Lung microvascular endothelial cell (primary cell): ENCODE measurements around the gene TMCC1. TPM values are rescaled to one million over a fixed set of nuclear protein-coding genes. Genes with fewer than 3 reads are reported as not detected.

Source experiments
- DNase-seq, 2 donors: peaks; one replicate each; pipeline versions ENCODE4 v3.0.0 to v3.0.0-alpha.2; 2010; ENCODE audit warnings: low read depth in 2 of 2
- total RNA-seq: library from RNA; depleted of rRNA; stranded (reverse); fragments of >200 nt; gene quantifications from 2 replicates; pipeline ENCODE4 v1.2.1, GENCODE V29; 2014

The TMCC1 gene
- total RNA-seq, 1 donor from 2014 or later = 58.7 TPM

DNA sequence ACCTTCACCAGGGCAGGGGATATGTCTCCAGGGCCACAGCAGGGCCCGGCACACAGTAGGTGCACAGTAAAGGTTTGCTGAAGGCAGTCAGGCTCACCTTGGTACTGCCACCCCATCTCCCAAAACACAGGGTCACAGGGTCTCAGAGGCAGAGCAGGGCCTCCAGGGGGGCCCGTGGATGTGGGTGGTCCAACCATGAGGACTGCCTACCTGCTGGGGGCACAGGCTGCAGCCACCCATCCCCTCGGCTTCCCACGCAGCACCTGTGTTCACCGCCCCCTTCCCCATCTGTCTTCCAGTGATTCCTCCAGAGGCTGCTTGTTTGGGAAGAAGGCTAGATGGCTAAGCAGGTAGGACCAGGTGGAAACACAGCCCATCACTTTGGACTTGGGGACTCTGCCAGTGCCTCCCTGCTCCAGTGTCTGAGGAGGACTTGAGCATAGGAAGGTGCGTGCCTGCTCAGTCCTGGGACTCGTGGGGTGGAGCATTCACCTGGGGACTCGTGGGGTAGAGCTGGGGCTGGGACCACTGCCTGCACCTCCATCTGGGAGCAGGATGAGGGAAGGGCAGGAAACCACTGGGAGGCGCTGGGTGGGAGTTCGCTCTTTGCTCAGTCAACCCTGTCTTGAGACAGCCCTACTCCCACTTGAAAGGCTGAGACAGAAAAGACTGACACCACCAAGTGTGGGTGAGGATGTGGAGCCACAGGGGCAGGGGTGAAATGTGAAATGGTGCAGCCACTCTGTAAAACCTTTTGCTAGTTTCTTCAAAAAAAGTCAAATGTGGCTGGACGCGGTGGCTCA lies 268.2 kb downstream of the TMCC1 start:
- DNase-seq = peak in 1 of 2 donors; percentile 61

DNA sequence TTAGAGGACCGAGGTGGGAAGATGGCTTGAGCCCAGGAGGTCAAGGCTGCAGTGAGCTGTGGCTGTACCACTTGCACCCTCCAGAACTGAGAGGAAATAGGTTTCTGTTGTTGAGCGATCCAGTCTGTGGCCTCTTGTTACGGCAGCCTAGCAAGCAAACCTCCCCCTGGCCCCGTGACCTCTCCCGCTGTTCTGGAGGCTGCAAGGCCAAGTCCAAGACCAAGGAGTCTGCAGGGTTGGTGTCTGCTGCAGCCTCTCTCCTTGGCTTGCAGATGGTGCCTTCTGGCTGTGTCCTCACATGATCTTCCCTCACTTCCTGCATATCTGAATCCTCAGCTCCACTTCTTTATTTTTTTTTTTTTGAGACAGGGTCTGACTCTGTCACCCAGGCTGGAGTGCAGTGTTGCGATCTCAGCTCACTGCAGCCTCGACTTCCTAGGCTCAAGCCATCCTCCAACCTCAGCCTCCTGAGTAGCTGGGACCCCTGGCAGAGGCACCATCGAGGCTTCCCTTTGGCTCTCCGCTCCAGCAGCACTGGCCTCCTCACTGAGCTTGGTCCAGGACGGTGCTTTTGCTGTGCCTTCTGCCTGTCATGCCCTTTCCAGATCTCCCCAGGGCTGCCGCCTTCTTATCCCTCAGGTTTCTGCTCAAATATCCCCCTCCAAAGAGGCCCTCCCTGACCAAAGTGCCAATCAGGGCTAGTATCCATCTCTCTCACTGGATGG lies 269.0 kb downstream of the TMCC1 start:
- peak in 1 of 2 donors; percentile 49 for DNase-seq

DNA sequence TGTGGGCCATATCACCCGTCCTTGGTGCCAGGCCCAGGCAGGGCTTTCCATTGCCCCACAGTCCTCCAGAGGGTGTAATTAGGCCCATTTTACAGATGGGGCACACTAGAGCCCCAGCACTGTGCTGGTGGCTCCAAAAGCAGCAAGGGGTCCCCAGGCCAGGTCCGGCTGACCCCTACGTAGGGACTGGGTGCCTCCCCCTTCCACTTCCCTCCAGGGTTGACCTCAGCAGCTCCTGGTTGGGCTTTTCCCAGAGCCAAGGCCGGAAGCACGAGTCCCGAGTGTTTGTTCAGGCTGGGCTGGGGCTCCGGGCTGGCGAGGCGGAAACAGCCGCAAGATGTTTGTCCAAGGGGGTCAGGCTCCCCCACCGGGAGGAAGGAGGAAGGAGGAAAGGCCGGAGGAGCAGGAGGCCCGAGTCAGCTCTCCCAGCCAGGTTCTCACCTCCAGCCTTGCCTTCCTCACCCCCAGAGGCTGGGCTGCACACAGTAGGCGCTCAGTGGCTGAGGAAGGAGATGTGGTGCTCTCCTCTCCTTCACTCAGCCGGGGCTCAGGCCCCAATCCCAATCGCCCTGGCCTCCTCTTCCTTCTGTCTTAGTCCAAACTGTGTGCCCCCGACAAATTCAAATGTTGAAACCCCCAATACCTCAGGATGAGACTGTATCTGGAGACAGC lies 269.9 kb downstream of the TMCC1 start:
- peak; percentile 77 to 96 for DNase-seq

DNA sequence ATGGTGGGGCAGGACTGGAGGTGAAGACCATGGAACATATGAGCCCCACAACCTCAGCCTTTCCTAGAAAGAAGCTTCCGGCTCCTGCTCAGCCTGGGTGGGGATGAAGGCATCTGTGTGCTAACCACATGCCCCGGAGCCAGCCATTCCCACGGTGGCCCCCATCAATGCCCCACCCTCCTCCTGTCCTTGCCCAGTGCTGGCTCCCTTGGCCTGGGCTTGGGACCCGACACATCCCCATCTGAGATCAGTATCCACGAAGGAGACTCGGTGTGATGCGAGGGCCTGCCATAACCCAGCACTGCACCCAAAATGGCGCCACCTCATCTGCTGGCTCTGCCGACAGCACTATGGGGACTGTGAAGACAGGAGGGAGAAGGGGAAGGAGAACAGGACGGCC lies 270.6 kb downstream of the TMCC1 start:
- DNase-seq = peak in 1 of 2 donors; percentile 38

DNA sequence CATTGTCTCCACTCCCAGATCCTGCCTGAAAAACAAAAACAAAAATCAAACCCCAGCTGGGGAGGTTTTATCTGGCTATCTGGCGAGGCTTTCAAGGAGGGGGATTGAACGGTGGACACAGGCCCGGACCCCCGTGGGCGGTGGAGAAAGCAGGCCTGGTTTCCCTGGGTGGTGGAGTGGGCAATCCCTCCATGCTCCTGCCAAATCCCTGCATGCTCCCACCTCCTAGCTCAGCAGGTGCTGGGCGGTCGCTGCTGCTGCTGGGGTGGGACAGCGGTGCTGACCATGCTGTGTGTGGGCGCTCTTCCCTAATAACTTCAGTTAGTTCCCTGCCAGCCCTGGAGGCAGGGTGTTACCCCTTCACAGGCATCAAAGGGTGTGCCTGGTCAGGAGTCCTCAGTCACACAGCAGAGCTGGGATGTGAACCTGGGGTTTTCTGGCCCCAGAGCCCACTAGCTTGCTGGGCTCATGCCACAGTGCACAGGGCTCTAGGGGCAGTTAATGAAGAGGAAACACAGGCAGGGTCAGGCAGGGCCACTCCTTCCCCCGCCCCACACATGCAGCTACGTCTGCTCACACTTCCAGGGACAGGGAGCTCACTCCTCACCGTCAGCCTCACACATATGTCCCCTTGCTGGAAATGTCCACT lies 271.2 kb downstream of the TMCC1 start:
- DNase-seq = peak; percentile 33 to 38

DNA sequence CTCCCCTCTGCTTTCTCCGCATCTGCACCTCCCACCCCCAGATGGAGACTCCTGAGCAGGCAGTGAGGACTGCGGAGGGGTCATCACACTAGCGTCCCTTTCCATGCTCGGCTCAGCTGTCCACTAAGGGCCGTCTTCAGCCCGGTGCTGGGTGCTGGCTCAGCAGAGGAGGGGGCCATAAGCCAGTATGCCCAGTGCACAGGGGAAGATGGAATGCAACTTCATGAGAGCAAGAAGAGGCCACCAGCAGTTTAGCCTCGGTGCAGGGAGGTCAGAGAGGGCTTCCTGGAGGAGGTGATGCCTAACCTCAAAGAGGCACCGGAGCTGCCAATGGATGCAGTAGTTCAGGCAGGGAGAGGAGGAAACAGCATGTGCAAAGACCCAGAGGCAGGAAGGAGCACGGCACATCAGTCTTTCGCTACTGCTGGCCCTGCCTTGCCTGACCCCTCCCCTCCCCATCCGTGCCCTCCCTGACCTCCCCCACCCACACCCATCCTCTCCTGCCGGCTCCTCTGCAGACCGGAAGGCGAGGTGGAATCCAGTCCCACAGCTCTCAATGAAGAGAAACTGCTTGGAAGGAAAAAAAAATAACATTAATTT lies 271.8 kb downstream of the TMCC1 start:
- peak; percentile 42 to 65 for DNase-seq

DNA sequence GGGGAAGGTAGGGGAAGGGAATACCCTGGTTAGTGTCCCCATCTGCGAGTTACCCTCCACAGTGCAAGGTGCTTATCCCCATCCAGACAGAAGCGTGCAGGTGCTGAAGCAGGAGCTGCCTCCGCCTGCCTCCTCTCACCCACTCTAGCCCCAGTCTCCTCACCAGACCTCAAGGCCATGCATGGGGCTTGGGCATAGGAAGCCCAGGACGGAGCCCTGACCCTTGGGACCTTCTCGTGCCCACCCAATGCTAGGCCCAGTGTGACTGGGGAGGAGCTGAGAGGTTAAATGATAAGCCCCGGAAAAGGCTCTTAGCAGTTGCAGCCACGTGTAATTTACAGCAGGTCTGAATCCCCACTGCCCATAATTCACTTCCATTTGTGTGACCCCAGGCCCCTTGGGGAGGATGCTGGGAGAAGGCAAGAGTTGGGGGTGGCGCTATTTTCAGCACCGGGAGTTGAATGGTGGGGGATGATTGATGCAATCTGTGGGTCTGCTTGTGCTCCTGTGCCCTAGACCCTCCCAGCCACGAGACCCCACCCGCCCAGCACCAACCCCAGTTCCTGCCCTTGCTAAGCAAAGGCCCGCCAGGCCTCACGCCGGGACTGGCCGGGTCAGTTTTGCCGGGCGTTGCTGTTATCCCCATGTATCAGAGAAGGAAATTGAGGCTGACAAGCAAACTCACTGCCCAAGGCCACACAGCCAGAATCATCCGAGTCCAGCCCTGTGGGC lies 272.5 kb downstream of the TMCC1 start:
- no peak for DNase-seq

DNA sequence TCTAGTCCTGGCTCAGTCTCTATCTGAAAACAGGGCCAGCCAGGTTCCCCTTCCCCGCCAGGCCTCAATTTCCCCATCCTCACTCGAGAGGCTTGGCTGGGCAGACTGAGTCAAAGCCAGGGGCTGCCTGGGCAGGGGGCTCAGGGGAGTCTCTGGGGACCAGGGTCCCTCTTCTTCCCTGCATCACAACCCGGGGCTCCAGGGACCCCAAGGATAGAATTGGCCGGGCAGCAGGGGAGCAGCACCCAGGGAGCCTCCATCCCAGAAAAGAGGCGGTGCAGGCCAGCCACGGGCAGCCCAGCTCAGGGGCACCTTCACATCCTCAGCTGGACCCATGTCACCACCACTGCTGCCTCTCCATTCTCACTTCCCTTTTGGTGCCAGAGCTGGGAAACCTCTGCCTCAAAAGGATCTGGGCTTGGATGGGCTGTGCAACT lies 273.8 kb downstream of the TMCC1 start:
- no peak for DNase-seq

DNA sequence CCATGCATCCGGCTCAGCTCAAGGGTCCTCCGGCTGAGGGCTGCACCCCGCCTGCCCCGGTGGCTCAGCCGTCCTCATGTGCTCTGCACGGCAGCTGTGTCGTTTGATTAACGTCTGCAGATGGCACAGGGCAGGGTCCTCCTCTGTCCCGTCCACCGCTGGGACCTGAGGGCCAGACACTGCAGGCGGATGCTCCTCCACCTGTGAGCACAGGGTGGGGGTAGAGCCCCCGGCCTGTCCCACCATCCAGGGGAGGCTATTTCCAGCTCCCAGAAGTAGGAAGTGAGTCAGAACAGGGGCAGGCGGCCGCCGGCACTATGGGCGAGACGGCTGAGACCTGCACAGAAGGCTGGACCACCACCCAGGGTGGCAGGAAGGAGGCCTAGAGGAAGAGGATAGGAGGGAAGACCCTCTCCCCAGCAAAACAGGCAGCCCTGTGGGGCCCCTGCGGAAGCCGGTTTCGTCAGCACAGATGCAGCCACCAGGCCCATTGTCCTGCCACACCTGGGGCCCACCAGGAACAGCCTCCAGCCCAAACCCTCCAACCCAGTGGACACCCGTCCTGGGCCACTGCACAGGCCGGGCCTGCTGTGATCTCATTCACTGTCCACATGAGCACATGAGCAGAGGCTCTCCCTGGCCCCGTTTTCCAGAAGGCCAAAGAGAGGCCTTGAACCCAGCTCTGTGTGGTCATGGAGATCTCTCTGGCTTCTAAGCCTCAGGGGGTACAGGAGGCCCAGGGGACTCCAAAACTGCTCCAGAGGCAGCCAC lies 274.4 kb downstream of the TMCC1 start:
- DNase-seq = peak; percentile 57 to 61

DNA sequence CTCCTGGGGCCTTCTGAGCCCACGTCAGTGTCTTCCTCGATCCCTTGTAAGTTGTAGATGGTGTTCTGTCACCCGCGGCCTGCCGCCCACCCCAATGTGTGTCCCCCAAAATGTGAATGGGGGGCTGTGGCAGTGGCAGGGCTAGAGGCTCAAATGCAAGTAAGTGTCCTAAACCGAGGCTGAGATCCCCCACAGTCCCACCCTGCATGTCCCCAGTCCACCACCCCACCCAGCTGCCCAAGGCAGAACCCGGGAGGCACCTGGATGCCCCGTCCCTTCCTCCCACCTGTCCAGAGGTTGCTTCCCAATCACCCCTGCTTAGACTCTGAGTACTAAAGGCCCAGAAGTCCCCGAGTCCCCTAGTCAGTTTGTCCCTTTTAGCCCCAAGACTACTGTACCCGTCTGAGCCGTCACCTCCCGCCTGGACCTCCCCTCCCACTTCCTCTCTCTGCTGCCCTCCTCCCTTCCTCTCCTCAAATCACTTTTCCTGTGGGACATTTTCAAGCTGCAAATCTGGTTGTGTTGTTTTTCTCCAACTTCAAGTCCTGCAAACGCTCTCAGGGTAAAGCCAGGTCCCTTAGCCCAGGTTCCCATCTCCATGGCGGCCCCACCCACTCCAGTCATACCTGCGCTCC lies 275.2 kb downstream of the TMCC1 start:
- no peak for DNase-seq

DNA sequence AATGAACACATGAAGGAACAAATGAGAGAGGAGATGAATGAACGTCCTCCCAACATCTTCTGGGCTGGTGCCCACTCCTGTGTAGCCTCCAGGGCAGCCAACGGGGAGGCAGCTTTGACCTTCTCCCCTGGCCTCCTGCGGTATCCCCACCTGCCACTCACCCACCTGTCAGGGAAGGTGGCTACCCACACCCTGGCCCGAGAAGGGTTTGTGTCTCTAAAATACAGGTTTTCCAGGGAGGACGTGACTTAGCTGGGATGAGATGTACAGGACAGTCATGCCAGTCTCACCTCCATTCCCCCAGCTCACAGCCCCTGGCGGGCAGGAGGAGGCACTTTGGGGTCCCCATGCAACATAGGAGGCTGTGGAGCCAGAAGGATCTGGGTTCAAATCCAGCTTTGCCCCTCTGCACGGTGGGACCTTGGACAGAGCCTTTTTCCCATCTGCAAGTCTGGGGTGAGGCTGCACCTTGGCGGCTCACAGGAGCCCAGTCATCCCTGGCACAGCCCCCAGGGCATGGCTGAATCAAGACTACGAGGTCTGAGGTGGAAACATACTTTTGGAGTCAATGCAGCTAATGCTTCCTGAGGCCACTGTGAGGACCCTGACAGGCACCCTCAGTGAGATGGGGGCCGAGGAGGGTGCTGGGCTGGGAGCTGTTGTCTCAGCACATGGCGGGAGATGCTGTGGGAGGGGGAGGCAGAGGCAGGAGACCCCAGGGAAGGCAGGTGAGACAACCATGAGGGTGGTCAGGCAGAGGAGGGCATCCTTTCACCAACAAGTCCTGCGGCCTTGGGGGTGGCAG lies 275.9 kb downstream of the TMCC1 start:
- DNase-seq = no peak

DNA sequence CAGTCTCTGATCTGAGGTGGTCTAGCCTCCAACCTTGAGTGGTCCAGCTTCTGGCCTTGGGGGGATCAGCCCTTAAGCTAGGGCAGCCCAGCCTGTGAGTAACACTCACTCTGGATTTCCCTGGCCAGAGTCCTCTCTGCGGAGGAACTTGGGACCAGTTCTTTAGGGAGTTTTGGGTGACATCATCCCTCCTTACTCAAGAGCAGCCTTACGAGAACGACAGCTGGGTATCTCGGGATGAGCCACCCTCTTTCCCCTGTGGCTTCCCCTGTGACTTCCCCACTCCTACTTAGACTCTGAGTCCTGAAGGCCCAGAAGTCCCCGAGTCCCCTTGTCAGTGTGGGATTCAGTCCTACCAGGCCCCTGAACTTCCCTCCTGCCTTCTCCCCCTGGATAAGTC lies 276.8 kb downstream of the TMCC1 start:
- peak in 1 of 2 donors; percentile 66 for DNase-seq

DNA sequence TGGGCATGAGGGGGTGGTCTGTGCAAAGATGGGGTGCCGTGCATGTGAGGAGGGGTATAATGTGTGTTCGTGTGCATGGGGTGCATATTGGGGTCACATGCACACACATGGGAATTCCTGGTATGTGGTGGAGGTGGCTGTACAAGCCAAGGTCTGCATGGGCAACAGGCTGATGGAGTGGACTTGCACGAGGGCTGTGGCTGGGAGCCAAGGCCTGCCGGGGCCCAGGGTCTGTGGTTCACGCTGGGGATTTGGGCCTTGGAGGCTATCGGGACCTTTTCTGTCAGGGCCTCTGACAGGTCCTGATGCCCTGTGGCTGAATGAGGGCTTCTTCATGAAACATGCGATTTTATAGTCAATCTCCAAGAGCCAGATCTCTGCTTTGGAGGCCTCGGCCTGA lies 277.2 kb downstream of the TMCC1 start:
- no peak for DNase-seq

DNA sequence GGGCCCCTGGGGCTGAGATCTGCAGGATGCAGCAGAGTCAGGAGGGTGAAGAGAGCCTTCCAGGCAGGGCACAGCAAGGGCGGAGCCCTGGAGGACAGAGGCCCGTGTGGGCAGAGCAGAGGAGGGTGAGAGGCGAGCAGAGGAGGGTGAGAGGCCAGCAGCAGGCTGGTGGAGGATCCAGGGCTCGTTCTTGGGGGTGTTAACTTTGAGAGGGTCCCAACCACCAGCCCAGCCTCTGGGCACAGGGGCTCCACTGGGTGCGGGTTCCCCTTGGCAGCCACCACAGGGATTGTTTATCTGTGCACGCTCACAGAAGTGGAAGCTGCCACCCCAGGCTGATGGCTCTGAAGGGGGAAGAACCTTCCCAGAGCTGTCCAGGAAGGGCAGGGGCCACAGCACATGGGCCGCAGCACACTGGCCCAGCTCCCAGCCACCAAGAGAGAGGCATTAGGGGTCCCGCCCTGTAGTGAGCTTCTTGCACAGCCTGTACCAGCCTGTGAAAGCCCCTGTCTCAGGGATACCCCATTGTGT lies 277.7 kb downstream of the TMCC1 start:
- no peak for DNase-seq

DNA sequence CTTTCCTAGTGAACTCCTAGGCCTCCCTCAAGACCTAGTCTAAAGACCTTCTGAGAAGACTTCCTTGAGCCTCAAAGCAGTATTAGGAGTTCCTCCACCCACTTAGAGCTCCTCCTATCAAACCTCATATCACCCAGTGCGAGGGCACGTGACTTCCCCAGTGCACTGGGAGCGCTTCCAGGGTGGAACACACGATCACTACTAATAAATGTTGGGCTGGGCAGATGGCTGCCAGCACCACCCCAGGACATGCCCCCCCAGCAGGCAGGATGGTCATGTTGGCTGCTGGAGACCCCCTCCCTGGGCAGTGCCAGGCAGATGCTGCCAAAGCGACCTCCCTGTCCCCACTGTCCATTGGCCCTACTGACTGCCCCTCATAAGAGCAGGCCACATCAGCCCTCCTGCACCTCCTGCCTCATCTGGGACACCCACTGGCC lies 278.6 kb downstream of the TMCC1 start:
- DNase-seq = peak in 1 of 2 donors; percentile 48

DNA sequence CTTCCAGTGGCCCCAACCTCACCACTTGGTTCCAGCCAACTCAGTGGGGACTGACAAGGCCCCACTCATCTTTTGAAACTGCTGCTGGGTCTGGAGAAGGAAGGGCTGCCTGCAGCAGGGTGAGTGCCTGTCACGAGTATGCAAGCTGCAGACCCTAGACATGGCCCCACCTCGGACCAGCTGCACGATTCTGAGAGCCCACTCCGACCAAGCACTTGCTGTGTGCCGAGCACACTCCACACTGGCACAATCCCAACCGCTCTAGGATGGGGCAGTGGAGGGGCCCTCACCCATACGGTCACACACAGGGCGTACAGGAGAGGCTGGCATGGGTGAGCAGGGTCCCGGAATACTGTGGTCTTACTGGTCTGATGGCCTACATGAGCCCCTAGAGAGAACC lies 279.1 kb downstream of the TMCC1 start:
- DNase-seq = no peak

DNA sequence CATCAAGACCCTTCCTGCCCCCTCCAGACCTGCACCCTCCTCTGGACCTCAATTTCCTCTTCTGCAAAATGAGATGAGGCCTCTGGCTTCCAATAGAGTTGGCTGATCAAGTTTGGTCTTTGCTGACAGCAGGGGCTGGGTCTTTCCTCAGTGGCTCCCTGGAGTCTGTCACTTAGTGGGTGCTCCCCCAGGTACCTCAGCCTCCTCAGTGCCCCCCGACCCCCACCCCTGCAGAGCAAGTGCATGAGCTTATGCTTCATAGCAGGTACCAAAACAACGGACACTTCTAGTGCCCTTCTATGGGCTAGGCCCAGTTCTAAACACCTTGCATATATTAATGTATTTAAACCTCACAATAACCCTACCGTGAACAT lies 280.2 kb downstream of the TMCC1 start:
- no peak for DNase-seq
